Measurements from ENCODE around the gene ETV5.

DNA sequence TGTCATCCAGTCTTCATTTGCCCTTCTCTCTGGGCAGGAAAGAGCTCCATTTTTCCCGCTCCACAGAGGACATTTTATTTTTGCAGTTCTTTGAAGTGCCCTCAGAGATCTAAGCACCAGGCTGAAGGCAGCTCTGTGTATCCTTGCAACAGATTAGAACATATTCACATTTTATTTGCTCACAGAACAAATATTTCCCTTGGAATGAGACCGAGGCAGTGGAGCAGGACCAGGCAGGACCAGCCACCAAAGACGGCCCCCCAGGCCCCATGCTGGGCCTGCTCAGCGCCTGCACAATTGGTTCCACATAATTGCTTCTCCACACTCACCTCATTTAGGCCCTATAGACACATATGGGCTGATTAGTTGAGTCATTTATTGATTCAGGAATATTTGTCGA, 15.7 kb upstream of the ETV5 start:
- TF ChIP-seq BCL11B (tag by site-specific recombination; IDR thresholded peaks at IDR 0.05; ENCODE audit: low read depth) (no peak), GLI4 (tag by site-specific recombination; IDR thresholded peaks at IDR 0.05) (no peak), ZNF175 (tag by site-specific recombination; IDR thresholded peaks at IDR 0.05) (no peak), ZNF274 (IDR thresholded peaks at IDR 0.05; ENCODE audit: low read length) (no peak), ZNF274 (tag by site-specific recombination; IDR thresholded peaks at IDR 0.05; ENCODE audit: borderline replicate concordance) (no peak), ZNF138 (tag by site-specific recombination; IDR thresholded peaks at IDR 0.05; ENCODE audit: borderline replicate concordance) (no peak), ZNF548 (tag by site-specific recombination; IDR thresholded peaks at IDR 0.05) (no peak)
- TF ChIP-seq, protein P1, sequence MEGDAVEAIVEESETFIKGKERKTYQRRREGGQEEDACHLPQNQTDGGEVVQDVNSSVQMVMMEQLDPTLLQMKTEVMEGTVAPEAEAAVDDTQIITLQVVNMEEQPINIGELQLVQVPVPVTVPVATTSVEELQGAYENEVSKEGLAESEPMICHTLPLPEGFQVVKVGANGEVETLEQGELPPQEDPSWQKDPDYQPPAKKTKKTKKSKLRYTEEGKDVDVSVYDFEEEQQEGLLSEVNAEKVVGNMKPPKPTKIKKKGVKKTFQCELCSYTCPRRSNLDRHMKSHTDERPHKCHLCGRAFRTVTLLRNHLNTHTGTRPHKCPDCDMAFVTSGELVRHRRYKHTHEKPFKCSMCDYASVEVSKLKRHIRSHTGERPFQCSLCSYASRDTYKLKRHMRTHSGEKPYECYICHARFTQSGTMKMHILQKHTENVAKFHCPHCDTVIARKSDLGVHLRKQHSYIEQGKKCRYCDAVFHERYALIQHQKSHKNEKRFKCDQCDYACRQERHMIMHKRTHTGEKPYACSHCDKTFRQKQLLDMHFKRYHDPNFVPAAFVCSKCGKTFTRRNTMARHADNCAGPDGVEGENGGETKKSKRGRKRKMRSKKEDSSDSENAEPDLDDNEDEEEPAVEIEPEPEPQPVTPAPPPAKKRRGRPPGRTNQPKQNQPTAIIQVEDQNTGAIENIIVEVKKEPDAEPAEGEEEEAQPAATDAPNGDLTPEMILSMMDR (tag by site-specific recombination; IDR thresholded peaks at IDR 0.05): no peak
- TF ChIP-seq, protein P2, sequence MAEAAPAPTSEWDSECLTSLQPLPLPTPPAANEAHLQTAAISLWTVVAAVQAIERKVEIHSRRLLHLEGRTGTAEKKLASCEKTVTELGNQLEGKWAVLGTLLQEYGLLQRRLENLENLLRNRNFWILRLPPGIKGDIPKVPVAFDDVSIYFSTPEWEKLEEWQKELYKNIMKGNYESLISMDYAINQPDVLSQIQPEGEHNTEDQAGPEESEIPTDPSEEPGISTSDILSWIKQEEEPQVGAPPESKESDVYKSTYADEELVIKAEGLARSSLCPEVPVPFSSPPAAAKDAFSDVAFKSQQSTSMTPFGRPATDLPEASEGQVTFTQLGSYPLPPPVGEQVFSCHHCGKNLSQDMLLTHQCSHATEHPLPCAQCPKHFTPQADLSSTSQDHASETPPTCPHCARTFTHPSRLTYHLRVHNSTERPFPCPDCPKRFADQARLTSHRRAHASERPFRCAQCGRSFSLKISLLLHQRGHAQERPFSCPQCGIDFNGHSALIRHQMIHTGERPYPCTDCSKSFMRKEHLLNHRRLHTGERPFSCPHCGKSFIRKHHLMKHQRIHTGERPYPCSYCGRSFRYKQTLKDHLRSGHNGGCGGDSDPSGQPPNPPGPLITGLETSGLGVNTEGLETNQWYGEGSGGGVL (tag by site-specific recombination; IDR thresholded peaks at IDR 0.05): no peak
